Astrocyte of the spinal cord (primary cell): Measurements from ENCODE around the gene POLR1D.
A peak's percentile ranks its signal among the peaks of the same experiment; 100 is the strongest.

Experiments
- DNase-seq: peaks from one replicate; pipeline ENCODE4 v3.0.0; 2011; ENCODE audit warnings: low read depth, low spot score
- H3K4me3 ChIP-seq: 2 replicates; pipeline ENCODE4 v1.5.1; 2011; ENCODE audit warnings: low read depth, mild to moderate bottlenecking, low read length, moderate library complexity
- in situ Hi-C: cut with HindIII; loops from 2 replicates; pipeline ENCODE4 v1.10.0; 2017; ENCODE audit warnings: low sequenced_read_pairs
- TF ChIP-seq, protein P1 (sequence below): IDR thresholded peaks from 2 replicates; pipeline ENCODE4 v1.5.1; 2012; ENCODE audit warnings: low read depth, mild to moderate bottlenecking, low read length, inconsistent platforms

Gene POLR1D

DNA sequence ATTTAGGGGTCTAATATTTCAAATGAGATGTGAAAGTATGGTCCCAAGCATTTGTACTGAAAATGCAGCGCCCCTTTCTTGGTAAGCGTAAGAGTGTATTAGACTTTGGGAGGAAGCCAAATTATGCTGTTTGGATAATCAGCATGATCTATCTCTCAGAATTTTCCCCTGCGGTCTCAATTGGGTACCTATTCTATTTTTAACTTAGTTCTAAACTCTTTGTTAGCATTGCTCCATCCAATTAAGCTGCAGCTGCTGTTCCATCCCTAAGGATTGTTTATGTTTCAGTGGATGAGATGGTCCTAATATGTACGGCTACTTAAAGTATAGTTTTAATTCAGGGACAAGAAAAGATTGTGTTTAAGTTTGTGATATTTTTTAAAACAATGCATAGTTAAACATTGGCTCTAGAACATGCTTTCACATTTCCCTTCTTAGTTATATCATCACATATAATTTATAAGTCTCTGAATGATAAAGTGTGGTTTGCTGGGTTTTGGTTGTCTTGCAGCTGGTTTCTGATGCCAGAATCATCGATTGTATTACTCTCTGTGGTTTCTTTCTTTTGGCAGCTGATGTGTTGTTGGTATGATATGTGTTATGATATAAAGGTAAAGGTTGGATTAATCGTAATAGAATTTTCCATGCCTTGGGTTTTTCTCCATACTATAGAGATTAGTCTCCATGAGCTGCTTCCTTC, 15.0 kb downstream of the POLR1D start:
- DNase-seq: peak; percentile 15
- TF ChIP-seq, protein P1, sequence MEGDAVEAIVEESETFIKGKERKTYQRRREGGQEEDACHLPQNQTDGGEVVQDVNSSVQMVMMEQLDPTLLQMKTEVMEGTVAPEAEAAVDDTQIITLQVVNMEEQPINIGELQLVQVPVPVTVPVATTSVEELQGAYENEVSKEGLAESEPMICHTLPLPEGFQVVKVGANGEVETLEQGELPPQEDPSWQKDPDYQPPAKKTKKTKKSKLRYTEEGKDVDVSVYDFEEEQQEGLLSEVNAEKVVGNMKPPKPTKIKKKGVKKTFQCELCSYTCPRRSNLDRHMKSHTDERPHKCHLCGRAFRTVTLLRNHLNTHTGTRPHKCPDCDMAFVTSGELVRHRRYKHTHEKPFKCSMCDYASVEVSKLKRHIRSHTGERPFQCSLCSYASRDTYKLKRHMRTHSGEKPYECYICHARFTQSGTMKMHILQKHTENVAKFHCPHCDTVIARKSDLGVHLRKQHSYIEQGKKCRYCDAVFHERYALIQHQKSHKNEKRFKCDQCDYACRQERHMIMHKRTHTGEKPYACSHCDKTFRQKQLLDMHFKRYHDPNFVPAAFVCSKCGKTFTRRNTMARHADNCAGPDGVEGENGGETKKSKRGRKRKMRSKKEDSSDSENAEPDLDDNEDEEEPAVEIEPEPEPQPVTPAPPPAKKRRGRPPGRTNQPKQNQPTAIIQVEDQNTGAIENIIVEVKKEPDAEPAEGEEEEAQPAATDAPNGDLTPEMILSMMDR: no peak
- no peak overlapping the region for H3K4me3 ChIP-seq
- in situ Hi-C loops: no loop called here

DNA sequence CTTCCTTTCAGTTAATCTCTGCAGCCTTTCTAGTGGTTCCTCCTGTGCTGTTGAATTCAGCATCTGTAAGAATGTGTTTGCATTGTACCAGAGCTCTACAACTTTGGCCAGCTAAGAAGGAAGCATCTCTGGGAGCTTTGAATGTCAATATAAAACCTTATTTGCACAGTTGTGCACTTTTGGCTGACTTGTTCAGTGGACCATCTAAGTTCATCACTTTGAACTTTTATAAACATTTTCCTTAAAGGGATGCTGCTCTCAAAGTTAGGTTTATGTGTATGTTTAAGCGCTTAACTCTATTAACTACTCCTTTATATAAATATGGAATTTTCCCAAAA, 15.6 kb downstream of the POLR1D start:
- DNase-seq: no peak
- TF ChIP-seq, protein P1: no peak
- H3K4me3 ChIP-seq: no peak overlapping the region
- in situ Hi-C loops: no loop called here

DNA sequence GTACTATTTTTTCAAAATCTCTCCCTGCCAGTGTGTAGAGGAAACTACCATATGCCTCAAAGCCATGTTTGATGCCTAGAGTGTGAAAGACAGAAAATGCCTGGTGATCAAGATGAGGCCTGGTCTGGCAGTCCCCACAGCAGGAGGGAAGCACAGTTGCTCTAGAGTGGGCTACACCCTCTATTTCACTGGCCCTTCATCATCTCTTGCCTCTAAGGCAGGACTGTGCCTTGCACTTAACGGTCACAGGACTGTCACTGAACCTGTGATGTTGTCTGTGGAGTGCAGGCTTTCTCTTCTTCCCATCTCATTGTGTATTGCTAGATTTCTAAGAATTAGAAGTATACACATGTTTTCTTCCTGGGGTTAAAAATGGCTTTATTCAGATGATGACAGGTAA, 16.3 kb downstream of the POLR1D start:
- in situ Hi-C loops: no loop called here
- TF ChIP-seq, protein P1: no peak
- DNase-seq: no peak
- no peak overlapping the region for H3K4me3 ChIP-seq

DNA sequence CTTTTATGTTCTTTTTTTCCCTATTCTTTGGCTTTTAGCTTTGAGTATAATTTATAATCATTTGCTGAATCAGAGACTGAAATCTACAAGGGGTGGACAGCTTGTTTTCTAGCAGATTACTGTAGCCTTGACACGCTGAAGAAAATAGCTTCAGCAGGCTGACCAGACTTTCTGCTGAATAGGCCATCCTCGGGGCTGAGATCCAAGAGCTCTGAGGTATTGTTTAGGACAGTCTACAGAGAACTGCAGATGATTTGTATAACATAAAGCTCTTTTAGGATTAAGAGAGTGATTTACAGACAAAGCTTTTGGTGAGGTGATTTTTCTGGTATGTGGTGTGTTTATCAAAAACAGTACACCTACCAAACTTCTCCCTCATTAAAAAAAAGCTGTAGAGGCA, 16.8 kb downstream of the POLR1D start:
- in situ Hi-C loops: no loop called here
- TF ChIP-seq, protein P1: no peak
- peak; percentile 39 for DNase-seq
- H3K4me3 ChIP-seq: no peak overlapping the region

DNA sequence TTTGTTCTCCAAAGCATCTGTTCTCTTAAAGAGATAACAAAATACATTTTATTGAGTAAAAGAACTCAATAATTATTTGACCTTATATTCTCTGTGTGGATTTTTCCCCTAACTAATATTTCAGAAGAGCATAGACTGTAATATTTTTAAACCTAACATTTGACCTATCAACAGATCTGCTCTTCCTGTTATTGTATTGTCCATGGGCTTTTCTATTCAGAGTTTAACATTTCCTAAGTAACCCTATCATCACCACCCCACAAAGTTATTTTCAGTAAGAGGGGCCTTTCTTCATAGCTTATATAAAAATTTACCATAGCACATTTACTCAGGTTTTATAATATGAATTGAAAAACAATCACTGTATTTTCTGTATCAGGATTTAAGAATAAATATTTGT, 17.5 kb downstream of the POLR1D start:
- TF ChIP-seq, protein P1: no peak
- H3K4me3 ChIP-seq: no peak overlapping the region
- DNase-seq: no peak
- in situ Hi-C loops: no loop called here

DNA sequence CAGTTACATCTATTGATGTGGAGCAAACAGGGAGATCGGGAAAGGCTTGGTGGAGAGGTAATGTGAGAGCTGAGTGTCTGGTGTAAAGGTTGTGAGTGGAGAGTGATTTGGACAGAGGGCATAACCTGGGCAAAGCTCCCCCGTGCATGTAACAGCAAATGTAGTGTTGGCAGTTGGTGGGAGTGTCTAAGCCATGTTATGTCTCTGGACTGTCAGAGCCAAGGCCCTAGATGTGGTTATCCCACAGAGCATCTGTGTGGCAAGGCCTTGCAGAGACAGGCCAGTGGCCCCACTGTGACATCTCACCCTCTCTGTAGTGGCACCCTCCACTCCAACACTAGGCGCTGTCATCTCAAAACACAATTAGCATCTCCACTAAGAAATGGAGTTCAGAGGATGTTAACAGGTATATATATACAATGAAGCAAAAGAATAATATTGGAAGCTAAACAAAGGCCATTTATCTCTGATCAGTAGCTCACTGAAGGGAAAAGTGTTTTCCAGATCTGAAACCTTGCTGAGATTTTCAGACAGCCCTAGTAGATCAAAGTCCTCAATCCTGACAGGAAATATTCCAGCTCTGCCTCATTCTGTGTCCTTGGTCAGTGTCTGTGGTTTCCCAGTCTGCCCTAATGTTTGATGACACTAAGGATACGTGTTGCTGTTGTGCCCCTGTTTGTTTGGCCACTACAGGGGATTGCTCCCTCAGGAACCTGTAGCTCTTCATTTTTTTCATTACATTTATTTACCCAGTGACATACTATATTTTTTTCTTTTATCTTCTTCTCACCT, 20.2 kb downstream of the POLR1D start:
- in situ Hi-C loops: no loop called here
- DNase-seq: no peak
- TF ChIP-seq, protein P1: no peak
- H3K4me3 ChIP-seq: no peak overlapping the region
